GM21381 (cell line): ENCODE data around the gene TMEM156.

Experiments used
- ATAC-seq: cut with Tn5 transposase; IDR thresholded peaks from one replicate; pipeline ENCODE4 v1.9.1; 2021; ENCODE audit warnings: mild to moderate bottlenecking, moderate library complexity; ENCODE audit not compliant: unreplicated experiment

The TMEM156 gene

GRCh38 chr4:38930707-38931106, 101.5 kb downstream of the TMEM156 start:
- no peak for ATAC-seq

DNA sequence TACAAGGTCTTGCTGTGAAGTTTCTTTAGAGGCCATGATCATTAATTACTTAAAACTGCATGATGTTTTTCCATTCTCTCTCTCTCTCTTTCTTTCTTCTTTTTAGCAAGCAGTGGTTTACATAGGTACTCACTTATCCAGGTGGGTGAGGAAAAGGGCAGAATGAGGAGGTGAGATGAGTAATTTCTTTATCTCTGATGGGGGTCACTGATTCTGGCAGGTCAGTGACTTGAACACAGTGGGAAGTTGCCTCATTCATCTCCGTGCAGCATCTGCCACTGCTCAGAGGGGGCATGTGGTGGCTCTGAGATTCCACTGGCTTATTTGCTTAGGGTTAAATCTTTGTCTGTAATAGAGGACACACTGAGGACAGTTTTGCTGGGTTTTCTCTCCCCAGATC, 102.0 kb downstream of the TMEM156 start:
- no peak for ATAC-seq

- ATAC-seq: no peak
These were observed 103.2 kb downstream of the TMEM156 start for GRCh38 chr4:38928974-38929373.

DNA sequence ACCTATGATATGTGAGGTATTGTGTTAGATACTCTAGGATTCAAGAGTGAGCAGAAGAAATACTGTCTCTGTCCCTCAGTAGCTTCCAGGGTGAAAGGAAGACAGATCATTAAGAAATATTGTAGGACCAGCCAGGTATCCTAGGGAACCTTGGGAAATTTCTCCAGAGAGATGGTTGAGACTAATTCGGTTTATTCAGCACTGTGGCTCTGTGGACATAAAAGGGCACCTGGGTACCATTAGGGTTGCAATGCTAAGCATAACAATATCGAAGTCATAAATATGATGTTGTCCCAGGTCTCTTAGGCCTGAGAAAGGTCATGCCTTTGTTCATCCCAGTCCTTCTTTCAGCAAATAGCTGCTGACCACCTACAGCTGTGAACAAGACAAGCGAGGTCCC, 103.6 kb downstream of the TMEM156 start:
- ATAC-seq: no peak

DNA sequence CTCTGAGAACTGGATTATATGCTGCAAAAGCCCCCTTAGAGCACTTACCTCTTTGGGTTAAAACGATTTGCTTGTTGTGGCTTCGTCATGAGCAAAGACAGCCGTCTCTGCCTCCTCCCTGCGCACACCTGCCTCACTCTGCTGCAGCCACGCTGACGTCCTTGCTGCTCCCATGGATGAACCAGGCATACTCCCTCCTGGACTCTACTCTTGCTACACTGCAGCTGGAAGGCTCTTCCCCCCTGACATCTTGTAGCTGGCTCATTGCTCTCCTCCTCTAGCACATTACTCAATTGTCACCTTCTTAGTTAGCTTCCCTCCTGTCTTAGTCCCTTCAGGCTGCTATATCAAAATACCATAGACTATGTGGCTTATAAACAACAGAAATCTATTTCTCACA, 105.3 kb downstream of the TMEM156 start:
- ATAC-seq: no peak

DNA sequence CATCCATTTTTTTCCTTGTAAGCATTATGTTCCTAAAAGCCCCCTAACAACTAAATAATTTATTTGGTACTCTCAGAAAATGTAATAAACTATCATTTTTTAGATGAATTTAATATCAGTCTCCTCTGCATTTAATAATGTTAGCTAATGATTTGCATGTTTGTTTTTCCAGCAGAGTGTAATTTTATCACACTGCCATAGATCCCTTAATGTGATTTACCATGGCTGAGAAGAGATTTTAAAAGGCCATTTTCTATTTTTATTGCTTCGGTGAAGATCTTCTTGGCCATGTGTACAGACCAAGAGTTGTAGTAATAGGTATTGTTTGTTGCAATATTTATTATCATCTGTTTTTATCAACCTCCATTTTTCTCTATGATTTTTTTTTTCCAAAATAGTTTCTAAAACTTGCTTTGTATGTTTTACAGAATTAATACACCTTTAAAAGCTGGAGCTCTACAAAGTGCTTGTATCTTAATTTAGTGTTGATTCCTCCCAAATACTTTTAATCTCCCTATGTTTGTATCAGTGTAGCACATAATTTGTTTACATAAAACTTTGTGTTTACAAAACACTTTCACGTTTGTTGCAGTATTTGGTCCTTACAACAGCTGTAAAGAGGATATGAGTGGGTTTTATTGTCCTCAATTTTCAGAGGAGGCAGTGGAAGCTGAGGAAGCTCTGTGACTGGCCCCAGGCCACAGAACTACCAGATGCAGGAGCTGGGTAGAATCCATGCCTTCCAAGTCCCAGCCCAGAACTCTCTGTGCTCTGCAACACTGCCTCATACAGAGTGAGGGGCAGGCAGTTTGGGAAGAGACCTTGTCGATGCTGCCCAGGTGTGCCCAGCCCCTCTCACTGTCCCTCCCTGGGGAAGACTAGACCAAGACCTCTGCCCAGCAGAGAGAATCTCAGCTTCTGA, 106.5 kb downstream of the TMEM156 start:
- no peak for ATAC-seq

- ATAC-seq: no peak
These were observed 107.9 kb downstream of the TMEM156 start for GRCh38 chr4:38924353-38924752.

DNA sequence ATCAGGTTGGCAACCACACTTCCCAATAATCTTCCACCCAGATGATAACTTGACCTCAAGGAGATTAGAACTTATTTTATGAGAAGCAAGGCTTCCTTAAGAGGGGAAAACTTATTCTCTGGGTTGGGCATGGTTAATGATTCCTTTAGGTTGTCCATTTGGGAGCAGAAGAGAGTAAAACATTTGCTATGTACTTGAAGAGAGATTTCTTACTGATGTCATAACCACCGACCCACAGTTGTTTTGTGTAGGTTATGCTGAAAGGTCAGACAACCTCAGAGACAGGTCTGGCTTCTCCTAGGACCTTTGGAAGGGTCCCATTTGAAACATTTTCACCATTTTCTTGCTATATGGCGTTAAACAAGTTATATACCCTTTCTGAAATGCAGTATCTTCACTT, 108.5 kb downstream of the TMEM156 start:
- ATAC-seq: no peak

DNA sequence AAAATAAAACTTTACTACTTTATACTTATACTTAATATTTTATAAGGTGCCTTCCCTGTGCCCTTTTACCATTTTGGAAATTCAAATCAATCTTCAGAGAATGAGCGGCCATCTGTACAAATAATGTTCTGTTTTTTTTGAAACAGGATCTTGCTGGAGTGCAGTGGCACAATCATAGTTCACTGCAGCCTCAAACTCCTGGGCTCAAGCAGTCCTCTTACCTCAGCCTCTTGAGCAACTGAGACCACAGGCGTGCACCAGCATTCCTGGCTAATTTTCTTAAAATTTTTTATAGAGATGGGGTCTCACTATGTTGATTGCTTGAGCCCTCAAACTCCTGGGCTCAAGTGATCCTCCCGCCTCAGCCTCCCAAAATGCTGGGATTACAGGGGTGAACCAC, 111.1 kb downstream of the TMEM156 start:
- ATAC-seq: no peak

DNA sequence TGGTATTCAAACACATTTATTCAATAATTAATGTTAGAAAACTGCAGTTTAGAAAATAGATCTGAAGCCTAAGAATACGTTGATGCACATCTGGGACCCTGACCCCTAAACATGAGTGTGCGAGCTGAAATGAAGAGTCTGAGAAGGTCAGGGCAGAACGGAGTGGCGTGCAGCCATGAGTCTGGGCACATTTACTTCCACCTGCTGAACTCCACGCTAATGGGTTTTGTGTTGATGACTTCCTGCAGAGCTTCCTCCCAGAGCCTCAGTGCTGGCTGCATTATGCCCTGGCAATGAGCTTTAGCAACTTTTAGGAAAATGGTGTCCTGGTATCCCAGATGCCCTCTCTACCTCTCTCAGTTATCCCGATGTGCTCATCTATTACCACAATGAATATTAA, 111.5 kb downstream of the TMEM156 start:
- ATAC-seq: no peak

GRCh38 chr4:38920186-38920585, 112.0 kb downstream of the TMEM156 start:
- ATAC-seq: no peak

DNA sequence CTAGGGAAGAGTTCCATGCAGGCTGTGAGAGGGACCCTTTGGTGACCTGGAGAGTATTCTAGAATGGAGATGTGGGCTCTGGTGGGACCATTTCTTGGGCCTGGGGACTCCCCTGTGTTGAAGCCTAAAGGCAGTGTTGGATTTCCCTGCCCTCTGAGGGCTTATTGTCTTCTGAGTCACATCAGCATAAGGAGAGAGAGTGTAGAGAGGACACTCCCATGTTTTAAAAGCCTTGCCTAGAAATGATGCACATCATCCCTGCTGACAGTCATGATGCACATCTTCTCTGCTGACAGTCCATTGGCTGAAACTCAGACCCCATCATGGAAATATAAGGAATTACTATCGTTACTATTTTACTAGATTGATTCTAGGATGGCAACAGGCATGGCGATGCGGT, 112.7 kb downstream of the TMEM156 start:
- no peak for ATAC-seq

DNA sequence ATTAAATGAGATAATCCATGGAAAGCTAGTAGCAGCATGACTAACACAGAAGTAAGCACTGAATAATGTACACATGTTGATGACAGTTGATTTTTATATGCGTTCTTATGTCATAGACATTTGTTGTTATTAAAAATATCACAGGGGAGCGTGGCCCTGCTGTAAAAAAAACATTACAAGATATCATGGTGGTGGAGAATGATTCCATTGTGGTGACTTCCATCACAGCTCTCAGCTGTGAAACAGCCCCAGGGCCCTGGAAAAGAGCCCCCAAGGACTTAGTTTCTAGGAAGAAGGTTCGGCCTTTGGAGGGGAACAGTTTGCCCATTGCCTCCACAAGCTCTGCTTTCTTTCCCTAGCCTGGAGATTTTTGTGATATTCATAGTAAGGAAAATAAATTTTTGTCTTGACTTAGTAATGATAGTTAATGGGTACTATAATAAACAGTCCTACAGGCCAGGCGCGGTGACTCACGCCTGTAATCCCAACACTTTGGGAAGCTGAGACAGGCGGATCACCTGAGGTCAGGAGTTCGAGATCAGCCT, 114.7 kb downstream of the TMEM156 start:
- no peak for ATAC-seq
